ENCODE results near the gene OR10A3.

DNA sequence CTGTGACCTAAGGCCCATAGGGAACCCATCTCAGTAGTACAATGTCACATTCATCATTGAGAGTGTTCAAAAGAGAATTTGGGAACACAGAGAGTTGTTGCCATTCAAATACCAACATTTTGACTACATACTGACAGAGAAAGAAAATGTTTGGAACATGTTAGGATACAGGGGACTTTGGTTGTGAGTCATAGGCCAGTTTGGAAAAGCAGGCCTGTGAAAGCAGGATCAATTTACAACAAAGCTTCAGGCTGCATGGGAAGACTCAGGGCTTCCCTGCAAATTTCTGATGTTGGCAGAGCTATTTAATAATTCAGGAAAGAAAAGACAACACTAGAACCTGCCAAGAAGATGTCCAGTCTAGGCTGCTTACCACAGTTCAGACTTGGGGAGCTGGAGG, 23.4 kb upstream of the OR10A3 start:
- TF ChIP-seq CTCF (conservative IDR thresholded peaks at IDR 0.05; ENCODE audit: low read depth in 2 of 2), result no peak
- TF ChIP-seq, protein P1, sequence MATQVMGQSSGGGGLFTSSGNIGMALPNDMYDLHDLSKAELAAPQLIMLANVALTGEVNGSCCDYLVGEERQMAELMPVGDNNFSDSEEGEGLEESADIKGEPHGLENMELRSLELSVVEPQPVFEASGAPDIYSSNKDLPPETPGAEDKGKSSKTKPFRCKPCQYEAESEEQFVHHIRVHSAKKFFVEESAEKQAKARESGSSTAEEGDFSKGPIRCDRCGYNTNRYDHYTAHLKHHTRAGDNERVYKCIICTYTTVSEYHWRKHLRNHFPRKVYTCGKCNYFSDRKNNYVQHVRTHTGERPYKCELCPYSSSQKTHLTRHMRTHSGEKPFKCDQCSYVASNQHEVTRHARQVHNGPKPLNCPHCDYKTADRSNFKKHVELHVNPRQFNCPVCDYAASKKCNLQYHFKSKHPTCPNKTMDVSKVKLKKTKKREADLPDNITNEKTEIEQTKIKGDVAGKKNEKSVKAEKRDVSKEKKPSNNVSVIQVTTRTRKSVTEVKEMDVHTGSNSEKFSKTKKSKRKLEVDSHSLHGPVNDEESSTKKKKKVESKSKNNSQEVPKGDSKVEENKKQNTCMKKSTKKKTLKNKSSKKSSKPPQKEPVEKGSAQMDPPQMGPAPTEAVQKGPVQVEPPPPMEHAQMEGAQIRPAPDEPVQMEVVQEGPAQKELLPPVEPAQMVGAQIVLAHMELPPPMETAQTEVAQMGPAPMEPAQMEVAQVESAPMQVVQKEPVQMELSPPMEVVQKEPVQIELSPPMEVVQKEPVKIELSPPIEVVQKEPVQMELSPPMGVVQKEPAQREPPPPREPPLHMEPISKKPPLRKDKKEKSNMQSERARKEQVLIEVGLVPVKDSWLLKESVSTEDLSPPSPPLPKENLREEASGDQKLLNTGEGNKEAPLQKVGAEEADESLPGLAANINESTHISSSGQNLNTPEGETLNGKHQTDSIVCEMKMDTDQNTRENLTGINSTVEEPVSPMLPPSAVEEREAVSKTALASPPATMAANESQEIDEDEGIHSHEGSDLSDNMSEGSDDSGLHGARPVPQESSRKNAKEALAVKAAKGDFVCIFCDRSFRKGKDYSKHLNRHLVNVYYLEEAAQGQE (IDR thresholded peaks at IDR 0.05; ENCODE audit: unreplicated experiment), result no peak
- no peak for TF ChIP-seq EZH2 (IDR thresholded peaks at IDR 0.05; ENCODE audit: low read depth, unreplicated experiment)
- no peak for TF ChIP-seq ZNF331 (CRISPR knock-in tag; IDR thresholded peaks at IDR 0.05; ENCODE audit: low read depth)
- TF ChIP-seq NANOG (IDR thresholded peaks at IDR 0.05; ENCODE audit: borderline replicate concordance), result no peak
- TF ChIP-seq POLR2AphosphoS5 (IDR thresholded peaks at IDR 0.05; ENCODE audit: low read depth), result no peak
- no peak for TF ChIP-seq ETS1 (IDR thresholded peaks at IDR 0.05)
- TF ChIP-seq STAT1 (IDR thresholded peaks at IDR 0.05; ENCODE audit: unreplicated experiment), result no peak
- no peak for TF ChIP-seq EZH2phosphoT487 (IDR thresholded peaks at IDR 0.05; ENCODE audit: unreplicated experiment)
